ENCODE measurements around the gene SPEN. TPM values are rescaled to one million over a fixed set of nuclear protein-coding genes. Genes with fewer than 3 reads are reported as not detected.

SPEN gene
- total and polyA plus RNA-seq, 9 of the 15 experiments (the other 6 are each of a cell fraction or from before 2014, with no cell fraction given), result 5.7 to 87.5 (median 27.2) TPM

DNA sequence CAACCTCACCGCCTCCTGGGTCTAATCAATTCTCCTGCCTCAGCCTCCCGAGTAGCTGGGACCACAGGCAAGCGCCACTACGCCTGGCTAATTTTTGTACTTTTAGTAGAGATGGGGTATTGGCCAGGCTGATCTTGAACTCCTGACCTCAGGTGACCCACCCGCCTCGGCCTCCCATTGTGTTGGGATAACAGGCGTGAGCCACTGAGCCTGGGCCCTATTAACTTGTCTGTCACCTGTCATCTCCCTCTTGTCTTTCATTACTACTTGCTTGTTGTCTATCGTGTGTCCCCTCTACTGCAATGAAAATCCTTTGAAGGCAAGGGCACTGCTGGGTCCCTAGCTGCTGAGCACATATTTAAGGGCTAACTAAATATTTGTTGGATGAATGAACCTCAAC is 43.4 kb upstream of the SPEN start:
- ChIA-PET CTCF (ENCODE audit: low intra/inter-chr PET ratio) (interaction anchor here (1.2 kb wide), 1 partner anchor 148 kb away, joined by 6 read pairs; no protein-coding TSS in a partner anchor), POLR2A (interaction anchor here (1.1 to 1.8 kb wide), 4 partner anchors 12 to 82 kb away, joined by 3 to 4 read pairs (median 4); no protein-coding TSS in a partner anchor)
- H3K4me3 ChIP-seq, result no peak overlapping the region
- WGBS (ENCODE audit: insufficient coverage, low coverage, missing lambda C conversion rate), result 55% methylated on average over 8 of the region's 8 CpGs
- no peaks in the 10 kb centered on the region for H3K36me3 ChIP-seq (ENCODE audit: control insufficient read depth, insufficient read depth, low read length)
- DNase-seq (ENCODE audit: extremely low read depth in 1 of 4, low spot score in 3 of 4) (no peak), ATAC-seq (no peak), FAIRE-seq (no peak)
- no peaks in the 10 kb centered on the region for H3K27me3 ChIP-seq (ENCODE audit: control insufficient read depth in 2 of 2, insufficient read depth in 2 of 2, low read length in 2 of 2)
- no peaks in the 10 kb centered on the region for H3K79me2 ChIP-seq (ENCODE audit: control insufficient read depth, insufficient read depth, low read length)
- intact Hi-C loops (cut with micrococcal nuclease) (no loop called here), in situ Hi-C loops (cut with MboI) (no loop called here)
- H3K4me1 ChIP-seq (replicated peaks in 1 of 2; ENCODE audit: control insufficient read depth in 2 of 2, insufficient read depth in 2 of 2, low read length in 2 of 2), result peaks cover 21 to 24% of the 10 kb centered on the region in 2 experiments
- H3K27ac ChIP-seq (ENCODE audit: extremely low read depth, low read depth, low read length), result no peak overlapping the region
- no peaks in the 10 kb centered on the region for H3K9me1 ChIP-seq (ENCODE audit: control insufficient read depth, insufficient read depth, low read length)
- no peak overlapping the region for H3K9ac ChIP-seq (ENCODE audit: insufficient read depth in 1 of 2, low read depth in 2 of 2, low read length in 2 of 2)
- BruUV-seq (replicated peaks), result no TSS peak
- TF ChIP-seq CEBPG (CRISPR knock-in tag; IDR thresholded peaks at IDR 0.05) (0 out of 2 replicates have a peak, but pooled peaks have one; percentile 0), CEBPG (tag; conservative IDR thresholded peaks at IDR 0.05 in 1 of 2, IDR thresholded peaks at IDR 0.05 in 1 of 2) (no peak), RBM14 (IDR thresholded peaks at IDR 0.05; ENCODE audit: borderline replicate concordance, insufficient read depth, low read depth, low read length) (no peak), MEIS2 (IDR thresholded peaks at IDR 0.05; ENCODE audit: partially characterized antibody) (peak; percentile 24)
- TF ChIP-seq, protein P1, sequence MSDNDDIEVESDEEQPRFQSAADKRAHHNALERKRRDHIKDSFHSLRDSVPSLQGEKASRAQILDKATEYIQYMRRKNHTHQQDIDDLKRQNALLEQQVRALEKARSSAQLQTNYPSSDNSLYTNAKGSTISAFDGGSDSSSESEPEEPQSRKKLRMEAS (CRISPR knock-in tag; IDR thresholded peaks at IDR 0.05), result 0 out of 2 replicates have a peak, but pooled peaks have one; percentile 2
- no peak overlapping the region for H3K4me2 ChIP-seq (ENCODE audit: insufficient read depth, low read length)
- no peak overlapping the region for H2AFZ ChIP-seq (ENCODE audit: low read depth, low read length)
- H4K20me1 ChIP-seq (replicated peaks; ENCODE audit: control insufficient read depth, insufficient read depth, low read length), result no peaks in the 10 kb centered on the region
- H3K9me3 ChIP-seq (replicated peaks; ENCODE audit: control insufficient read depth, insufficient read depth, low read depth, low read length), result no peaks in the 10 kb centered on the region

Measured in K562 (cell line).